ENCODE measurements around the gene ADGRV1.

- TF ChIP-seq, protein P1, sequence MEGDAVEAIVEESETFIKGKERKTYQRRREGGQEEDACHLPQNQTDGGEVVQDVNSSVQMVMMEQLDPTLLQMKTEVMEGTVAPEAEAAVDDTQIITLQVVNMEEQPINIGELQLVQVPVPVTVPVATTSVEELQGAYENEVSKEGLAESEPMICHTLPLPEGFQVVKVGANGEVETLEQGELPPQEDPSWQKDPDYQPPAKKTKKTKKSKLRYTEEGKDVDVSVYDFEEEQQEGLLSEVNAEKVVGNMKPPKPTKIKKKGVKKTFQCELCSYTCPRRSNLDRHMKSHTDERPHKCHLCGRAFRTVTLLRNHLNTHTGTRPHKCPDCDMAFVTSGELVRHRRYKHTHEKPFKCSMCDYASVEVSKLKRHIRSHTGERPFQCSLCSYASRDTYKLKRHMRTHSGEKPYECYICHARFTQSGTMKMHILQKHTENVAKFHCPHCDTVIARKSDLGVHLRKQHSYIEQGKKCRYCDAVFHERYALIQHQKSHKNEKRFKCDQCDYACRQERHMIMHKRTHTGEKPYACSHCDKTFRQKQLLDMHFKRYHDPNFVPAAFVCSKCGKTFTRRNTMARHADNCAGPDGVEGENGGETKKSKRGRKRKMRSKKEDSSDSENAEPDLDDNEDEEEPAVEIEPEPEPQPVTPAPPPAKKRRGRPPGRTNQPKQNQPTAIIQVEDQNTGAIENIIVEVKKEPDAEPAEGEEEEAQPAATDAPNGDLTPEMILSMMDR (IDR thresholded peaks at IDR 0.05; ENCODE audit: low read depth, low read length): no peak
- no peak for TF ChIP-seq MAX (IDR thresholded peaks at IDR 0.05; ENCODE audit: low read depth, low read length)
These were observed 67.9 kb downstream of the ADGRV1 start for GRCh38 chr5:90626493-90626892.

Data from NB4 (cell line).